ENCODE results near the gene ACTL10. TPM values are rescaled to one million over a fixed set of nuclear protein-coding genes. Genes with fewer than 3 reads are reported as not detected.

ACTL10 gene
- total RNA-seq, 1 experiment from 2014 or later = 0.85 TPM

DNA sequence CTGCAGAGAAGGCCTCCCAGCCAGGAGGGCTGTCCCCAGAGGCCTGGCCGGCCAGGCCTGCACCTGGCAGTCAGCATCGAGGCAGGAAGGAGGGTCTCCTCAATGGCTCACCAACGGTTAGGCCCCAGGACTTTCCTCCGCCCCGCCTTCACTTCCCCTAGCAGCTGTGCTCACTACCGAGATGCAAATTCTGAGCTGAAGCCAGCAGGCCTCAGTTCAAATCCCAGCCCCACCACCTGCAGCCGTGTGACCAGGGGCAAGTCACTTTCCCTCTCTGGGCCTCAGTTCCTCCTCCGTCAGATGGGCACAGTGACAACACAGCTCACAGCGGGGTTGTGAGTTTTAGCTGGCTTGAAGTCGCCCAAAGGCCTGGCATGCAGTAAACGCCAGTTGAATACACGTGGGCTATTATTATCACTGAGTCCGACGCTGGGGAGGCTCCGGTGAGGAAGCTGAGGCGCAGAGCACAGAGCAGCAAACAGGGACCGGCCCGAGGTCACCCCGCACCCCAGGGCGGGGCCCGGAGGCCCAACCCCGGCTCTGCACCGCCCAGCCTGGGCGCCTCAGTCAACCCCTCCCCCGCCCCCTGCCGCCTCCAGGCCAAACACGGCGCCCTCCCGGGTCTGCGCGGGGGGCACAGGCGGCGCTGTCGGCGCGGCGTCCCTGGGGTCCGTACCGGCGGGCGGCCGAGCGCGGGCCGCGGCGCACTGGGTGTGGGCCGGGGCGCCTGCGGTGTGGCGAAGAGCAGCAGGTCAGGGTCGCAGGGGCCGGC is 18.8 kb downstream of the ACTL10 start:
- H3K27ac ChIP-seq = no peak overlapping the region
- CTCF ChIA-PET = interaction anchor here (1.0 kb wide), 1 partner anchor 19 kb away, joined by 3 read pairs; the partner anchor contains the start of gene ACTL10

DNA sequence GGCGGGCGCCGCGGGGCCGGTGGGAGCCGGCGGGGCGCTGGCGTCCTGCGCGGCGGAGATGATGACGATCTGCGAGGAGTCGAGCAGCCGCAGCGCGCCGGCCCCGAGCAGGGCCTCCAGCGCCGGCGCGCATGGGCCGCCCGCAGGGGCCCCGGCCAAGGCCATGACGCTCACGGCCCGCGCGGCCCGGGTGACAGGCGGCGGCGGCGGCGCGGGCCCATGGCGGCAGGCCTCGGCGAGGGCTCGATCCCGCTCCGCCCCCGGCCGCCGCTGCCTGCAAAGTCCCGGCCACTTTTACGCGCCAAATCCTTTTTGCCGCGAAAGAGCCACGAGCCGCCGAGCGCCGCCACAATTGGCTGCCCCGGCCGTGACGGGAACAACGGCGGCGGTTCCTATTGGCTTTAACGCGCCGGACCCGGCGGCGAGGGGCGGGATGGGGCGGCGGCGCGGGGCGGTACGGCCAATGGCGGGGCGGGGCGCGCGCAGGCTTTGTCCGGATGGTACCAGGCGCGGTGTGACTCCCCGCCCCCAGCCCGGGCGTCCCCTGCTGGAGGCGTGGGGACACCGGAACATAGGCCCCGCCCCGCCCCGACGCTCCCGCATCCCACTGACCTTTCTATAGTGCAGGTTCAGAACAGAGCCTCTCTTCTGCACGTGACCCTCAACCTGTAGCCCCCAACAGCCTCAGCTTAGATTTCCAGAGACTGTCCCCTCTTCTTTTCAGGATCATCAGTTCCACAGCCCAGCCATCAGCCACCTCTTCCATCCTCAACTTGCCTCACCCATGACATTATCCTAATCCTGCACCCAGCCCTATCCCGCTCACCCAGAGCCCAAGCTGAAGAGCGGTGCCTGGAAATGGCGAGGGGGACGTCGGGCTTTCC is 19.6 kb downstream of the ACTL10 start, which contains the start of gene E2F1:
Gene E2F1 (minus strand): TSS at position 286 of the 884 bp plus-strand sequence. CDS start 121 bp downstream, at position 165.
- peak within 1 kb of the TSS; percentile 100 for H3K4me2 ChIP-seq
- H3K9me3 ChIP-seq (ENCODE audit: insufficient read depth, low read depth) = no peaks in the 10 kb centered on the region
- no peaks in the 10 kb centered on the region for H4K20me1 ChIP-seq (ENCODE audit: insufficient read depth)
- peaks cover 16% of the 10 kb centered on the region; the same call in 1 of the 2 replicates for H3F3A ChIP-seq (ENCODE audit: insufficient read depth, low read depth)
- peaks cover 30% of the 10 kb centered on the region for H3K79me2 ChIP-seq (ENCODE audit: low read depth)
- peaks cover 33% of the 10 kb centered on the region for H3K4me1 ChIP-seq (replicated peaks; ENCODE audit: insufficient read depth)
- no peaks in the 10 kb centered on the region for H3K9me2 ChIP-seq (ENCODE audit: insufficient read depth)
- DNase-seq = peak; percentile 82 to 99
- no peak within 1 kb of the TSS for H3K27ac ChIP-seq
- H3K4me3 ChIP-seq = peak within 1 kb of the TSS; percentile 73
- CTCF ChIA-PET = no interaction called here
- no peaks in the 10 kb centered on the region for H3K36me3 ChIP-seq (ENCODE audit: low read depth)
- BruUV-seq (replicated peaks) = no TSS peak
- POLR2A ChIA-PET (ENCODE audit: unreplicated experiment) = no interaction called here
- H2AFZ ChIP-seq = peak within 1 kb of the TSS; percentile 84
- TF ChIP-seq, protein P1, sequence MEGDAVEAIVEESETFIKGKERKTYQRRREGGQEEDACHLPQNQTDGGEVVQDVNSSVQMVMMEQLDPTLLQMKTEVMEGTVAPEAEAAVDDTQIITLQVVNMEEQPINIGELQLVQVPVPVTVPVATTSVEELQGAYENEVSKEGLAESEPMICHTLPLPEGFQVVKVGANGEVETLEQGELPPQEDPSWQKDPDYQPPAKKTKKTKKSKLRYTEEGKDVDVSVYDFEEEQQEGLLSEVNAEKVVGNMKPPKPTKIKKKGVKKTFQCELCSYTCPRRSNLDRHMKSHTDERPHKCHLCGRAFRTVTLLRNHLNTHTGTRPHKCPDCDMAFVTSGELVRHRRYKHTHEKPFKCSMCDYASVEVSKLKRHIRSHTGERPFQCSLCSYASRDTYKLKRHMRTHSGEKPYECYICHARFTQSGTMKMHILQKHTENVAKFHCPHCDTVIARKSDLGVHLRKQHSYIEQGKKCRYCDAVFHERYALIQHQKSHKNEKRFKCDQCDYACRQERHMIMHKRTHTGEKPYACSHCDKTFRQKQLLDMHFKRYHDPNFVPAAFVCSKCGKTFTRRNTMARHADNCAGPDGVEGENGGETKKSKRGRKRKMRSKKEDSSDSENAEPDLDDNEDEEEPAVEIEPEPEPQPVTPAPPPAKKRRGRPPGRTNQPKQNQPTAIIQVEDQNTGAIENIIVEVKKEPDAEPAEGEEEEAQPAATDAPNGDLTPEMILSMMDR (conservative IDR thresholded peaks at IDR 0.05) = 0 out of 2 replicates have a peak, but pooled peaks have one; percentile 25
- no peak for TF ChIP-seq EZH2 (IDR thresholded peaks at IDR 0.05; ENCODE audit: low read depth)
- H3K27me3 ChIP-seq (ENCODE audit: insufficient read depth, low read depth) = no peaks in the 10 kb centered on the region
- intact Hi-C loops (cut with micrococcal nuclease; ENCODE audit: unreplicated experiment) = loop anchor here (1.0 kb wide), 1 partner anchor 45 kb away; the partner anchor contains the start of gene ZNF341

More for the DNA sequence above, 18.8 kb downstream of the ACTL10 start:
- no peaks in the 10 kb centered on the region for H4K20me1 ChIP-seq (ENCODE audit: insufficient read depth)
- H3K4me1 ChIP-seq (replicated peaks; ENCODE audit: insufficient read depth) = peaks cover 32% of the 10 kb centered on the region
- no peaks in the 10 kb centered on the region for H3K9me2 ChIP-seq (ENCODE audit: insufficient read depth)
- H3K79me2 ChIP-seq (ENCODE audit: low read depth) = peaks cover 30% of the 10 kb centered on the region
- H3F3A ChIP-seq (ENCODE audit: insufficient read depth, low read depth) = peaks cover 16% of the 10 kb centered on the region; the same call in 1 of the 2 replicates
- H3K4me2 ChIP-seq = peak overlapping the region; percentile 100
- DNase-seq = peak; percentile 37 to 44
- intact Hi-C loops (cut with micrococcal nuclease; ENCODE audit: unreplicated experiment) = loop anchor here (1.0 kb wide), 1 partner anchor 46 kb away; the partner anchor contains the start of gene ZNF341
- H2AFZ ChIP-seq = peak overlapping the region; percentile 84; the same call in 1 of the 2 replicates
- POLR2A ChIA-PET (ENCODE audit: unreplicated experiment) = interaction anchor here (0.7 kb wide), 1 partner anchor 312 kb away, joined by 6 read pairs; no protein-coding TSS in a partner anchor
- no peak for TF ChIP-seq EZH2 (IDR thresholded peaks at IDR 0.05; ENCODE audit: low read depth)
- TF ChIP-seq, protein P1 (conservative IDR thresholded peaks at IDR 0.05) = no peak
- BruUV-seq (replicated peaks) = TSS peak; percentile 63
- peak overlapping the region; percentile 73 for H3K4me3 ChIP-seq
- no peaks in the 10 kb centered on the region for H3K9me3 ChIP-seq (ENCODE audit: insufficient read depth, low read depth)
- no peaks in the 10 kb centered on the region for H3K27me3 ChIP-seq (ENCODE audit: insufficient read depth, low read depth)
- no peaks in the 10 kb centered on the region for H3K36me3 ChIP-seq (ENCODE audit: low read depth)

DNA sequence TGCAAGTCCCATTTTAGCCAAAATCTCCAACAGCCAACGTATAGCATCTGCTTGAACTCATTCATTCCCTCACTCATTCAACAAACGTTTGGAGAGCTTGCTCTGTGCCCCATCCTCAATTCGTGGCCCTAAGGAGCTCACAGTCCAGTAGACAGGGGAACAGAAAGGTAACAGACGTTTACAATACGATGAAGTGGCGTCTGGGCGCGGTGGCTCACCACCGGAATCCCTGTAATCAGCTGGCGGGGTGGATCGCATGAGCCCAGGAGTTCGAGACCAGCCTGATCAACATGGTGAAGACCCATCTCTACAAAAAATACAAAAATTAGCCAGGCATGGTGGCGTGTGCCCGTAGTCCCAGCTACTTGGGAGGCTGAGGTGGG is 20.2 kb downstream of the ACTL10 start:
- no peak for DNase-seq
- H3K9me2 ChIP-seq (ENCODE audit: insufficient read depth) = no peaks in the 10 kb centered on the region
- TF ChIP-seq, protein P1 (conservative IDR thresholded peaks at IDR 0.05) = no peak
- no peak for TF ChIP-seq EZH2 (IDR thresholded peaks at IDR 0.05; ENCODE audit: low read depth)
- H4K20me1 ChIP-seq (ENCODE audit: insufficient read depth) = no peaks in the 10 kb centered on the region
- no peaks in the 10 kb centered on the region for H3K36me3 ChIP-seq (ENCODE audit: low read depth)
- no peaks in the 10 kb centered on the region for H3K9me3 ChIP-seq (ENCODE audit: insufficient read depth, low read depth)
- H3K27me3 ChIP-seq (ENCODE audit: insufficient read depth, low read depth) = no peaks in the 10 kb centered on the region
- H3K4me3 ChIP-seq = peak overlapping the region; percentile 41; the same call in 1 of the 2 replicates
- peaks cover 30% of the 10 kb centered on the region for H3K79me2 ChIP-seq (ENCODE audit: low read depth)
- CTCF ChIA-PET = no interaction called here
- intact Hi-C loops (cut with micrococcal nuclease; ENCODE audit: unreplicated experiment) = loop anchor here (1.0 kb wide), 1 partner anchor 44 kb away; the partner anchor contains the start of gene ZNF341
- peaks cover 33% of the 10 kb centered on the region for H3K4me1 ChIP-seq (replicated peaks; ENCODE audit: insufficient read depth)
- H2AFZ ChIP-seq = peak overlapping the region; percentile 67
- H3F3A ChIP-seq (ENCODE audit: insufficient read depth, low read depth) = peaks cover 16% of the 10 kb centered on the region; the same call in 1 of the 2 replicates
- H3K27ac ChIP-seq = no peak overlapping the region
- no TSS peak for BruUV-seq (replicated peaks)
- H3K4me2 ChIP-seq = peak overlapping the region; percentile 68
- POLR2A ChIA-PET (ENCODE audit: unreplicated experiment) = interaction anchor here (0.5 kb wide), 1 partner anchor 704 kb away, joined by 3 read pairs; no protein-coding TSS in a partner anchor
